Measurements from ENCODE around the gene PSD2.

PSD2 gene

GRCh38 chr5:139820130-139820529 is 24.5 kb downstream of the PSD2 start:
- TF ChIP-seq CTCF (IDR thresholded peaks at IDR 0.05; ENCODE audit: control extremely low read depth, extremely low read depth, low read depth, missing control alignments) = no peak
- ChIA-PET CTCF (interaction anchor here (1.2 kb wide), 1 partner anchor 33 kb away, joined by 3 read pairs; no protein-coding TSS in a partner anchor), POLR2A (no interaction called here)
- DNase-seq (ENCODE audit: extremely low spot score) = no peak

GRCh38 chr5:139820606-139821005 is 25.0 kb downstream of the PSD2 start:
- no peak for DNase-seq (ENCODE audit: extremely low spot score)
- ChIA-PET POLR2A (no interaction called here), CTCF (no interaction called here)
- no peak for TF ChIP-seq CTCF (IDR thresholded peaks at IDR 0.05; ENCODE audit: control extremely low read depth, extremely low read depth, low read depth, missing control alignments)

GRCh38 chr5:139821806-139822552 is 26.4 kb downstream of the PSD2 start:
- no peak for TF ChIP-seq CTCF (IDR thresholded peaks at IDR 0.05; ENCODE audit: control extremely low read depth, extremely low read depth, low read depth, missing control alignments)
- no peak for DNase-seq (ENCODE audit: extremely low spot score)
- POLR2A ChIA-PET = no interaction called here
- CTCF ChIA-PET = interaction anchor here (1.1 to 1.6 kb wide), 3 partner anchors 9 to 147 kb away, joined by 4 to 6 read pairs (median 5); no protein-coding TSS in a partner anchor

- ChIA-PET CTCF (interaction anchor here (1.1 to 1.6 kb wide), 3 partner anchors 8 to 146 kb away, joined by 4 to 6 read pairs (median 5); no protein-coding TSS in a partner anchor), POLR2A (no interaction called here)
- no peak for DNase-seq (ENCODE audit: extremely low spot score)
- no peak for TF ChIP-seq CTCF (IDR thresholded peaks at IDR 0.05; ENCODE audit: control extremely low read depth, extremely low read depth, low read depth, missing control alignments)
These were observed 27.2 kb downstream of the PSD2 start for GRCh38 chr5:139822553-139823425.

GRCh38 chr5:139823757-139824355 is 28.2 kb downstream of the PSD2 start:
- no peak for DNase-seq (ENCODE audit: extremely low spot score)
- TF ChIP-seq CTCF (IDR thresholded peaks at IDR 0.05; ENCODE audit: control extremely low read depth, extremely low read depth, low read depth, missing control alignments) = no peak
- POLR2A ChIA-PET = no interaction called here
- CTCF ChIA-PET = interaction anchor here (1.0 to 1.8 kb wide), 2 partner anchors 21 to 36 kb away, joined by 4 to 5 read pairs; no protein-coding TSS in a partner anchor

GRCh38 chr5:139825690-139826089 is 30.1 kb downstream of the PSD2 start:
- ChIA-PET CTCF (interaction anchor here (1.0 to 2.1 kb wide), 8 partner anchors 12 to 143 kb away, joined by 3 to 5 read pairs (median 4); no protein-coding TSS in a partner anchor), POLR2A (no interaction called here)
- no peak for DNase-seq (ENCODE audit: extremely low spot score)
- no peak for TF ChIP-seq CTCF (IDR thresholded peaks at IDR 0.05; ENCODE audit: control extremely low read depth, extremely low read depth, low read depth, missing control alignments)

Data from GM10248 (cell line).